22Rv1 (cell line): ENCODE results near the gene CELSR3.

Source experiments
- H3K27ac ChIP-seq: fragments of 450-650 bp; 2 replicates; pipeline ENCODE4 v1.5.1; 2017
- CTCF ChIP-seq: fragments of 450-650 bp; IDR thresholded peaks from 2 replicates; pipeline ENCODE4 v1.5.1; 2017; ENCODE audit warnings: mild to moderate bottlenecking
- ZFX ChIP-seq: fragments of 450-650 bp; IDR thresholded peaks from 2 replicates; pipeline ENCODE4 v1.6.1; 2017; ENCODE audit warnings: antibody characterized with exemption, borderline replicate concordance

CELSR3 gene

GRCh38 chr3:48621461-48621869 lies 41.2 kb downstream of the CELSR3 start, which contains the start of gene TMEM89:
TMEM89 (minus strand) TSS chr3:48621769; CDS start chr3:48621756, 13 bp downstream.
- TF ChIP-seq CTCF (no peak), ZFX (no peak)

GRCh38 chr3:48619541-48620524 lies 42.9 kb downstream of the CELSR3 start:
- peak overlapping the region; percentile 73 for H3K27ac ChIP-seq
- TF ChIP-seq CTCF = no peak
- TF ChIP-seq ZFX = no peak

More at GRCh38 chr3:48621461-48621869, 41.2 kb downstream of the CELSR3 start, which contains the start of gene TMEM89:
- peak within 1 kb of the TSS; percentile 90 for H3K27ac ChIP-seq

DNA sequence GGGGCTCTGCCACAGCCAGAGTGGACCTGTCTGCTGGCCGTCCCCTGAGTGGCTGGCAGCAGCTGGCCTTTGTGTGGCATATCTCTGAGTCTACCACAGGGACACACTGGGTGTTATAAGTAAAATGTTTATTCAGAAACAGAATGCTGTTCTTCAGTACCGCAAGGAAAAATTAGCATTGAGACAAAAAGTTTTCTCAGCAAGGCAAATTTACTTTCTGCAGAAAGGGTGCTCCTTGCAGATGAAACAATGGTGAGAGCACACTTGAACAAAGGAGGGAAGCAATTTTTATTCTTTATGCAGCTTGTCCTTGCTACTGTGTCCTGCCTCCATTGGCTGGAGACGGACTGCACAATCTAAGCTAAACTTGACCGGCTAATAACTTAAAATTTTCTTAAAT lies 45.1 kb downstream of the CELSR3 start:
- TF ChIP-seq CTCF = no peak
- TF ChIP-seq ZFX = no peak
- H3K27ac ChIP-seq = peak overlapping the region; percentile 73

DNA sequence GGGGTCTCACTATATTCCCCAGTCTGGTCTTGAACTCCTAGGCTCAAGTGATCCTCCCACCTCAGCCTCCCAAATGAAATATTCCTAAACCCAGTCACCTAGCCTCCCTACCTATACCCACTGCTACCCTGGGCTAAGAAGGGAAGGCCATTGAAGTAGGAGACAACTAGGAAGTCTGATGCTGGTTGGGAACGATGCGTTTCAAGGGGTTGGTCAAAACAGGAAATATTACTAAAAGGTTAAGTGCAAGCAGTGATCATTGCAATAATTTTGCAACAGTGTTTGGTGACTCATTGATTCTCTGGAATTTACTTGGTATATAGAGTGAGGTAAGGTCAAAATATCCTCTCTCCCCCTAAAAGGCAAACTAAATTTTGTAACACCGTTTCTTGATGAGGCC lies 48.6 kb downstream of the CELSR3 start:
- no peak overlapping the region for H3K27ac ChIP-seq
- TF ChIP-seq CTCF (no peak), ZFX (no peak)

DNA sequence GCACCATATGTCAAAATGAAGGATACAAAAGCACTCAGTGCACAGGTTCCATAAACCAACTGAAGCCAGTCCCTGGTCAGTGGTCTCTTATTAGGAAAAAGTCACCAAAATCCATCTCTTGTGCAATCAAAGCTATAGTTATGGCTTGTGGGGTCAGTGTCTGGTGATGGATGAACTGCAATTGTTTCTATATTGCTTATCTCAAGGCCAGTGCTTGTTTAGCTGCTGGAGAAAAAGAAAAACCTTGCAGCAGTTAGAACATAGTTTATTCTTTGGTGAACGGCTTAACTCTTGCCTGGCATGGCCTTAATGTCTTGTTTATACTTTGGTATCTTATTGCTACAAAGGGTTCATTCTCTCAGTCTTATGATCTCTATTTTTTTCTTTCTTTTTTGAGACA lies 50.4 kb downstream of the CELSR3 start:
- no peak for TF ChIP-seq CTCF
- TF ChIP-seq ZFX = no peak
- H3K27ac ChIP-seq = no peak overlapping the region

- H3K27ac ChIP-seq = peak within 1 kb of the TSS; percentile 94
- no peak for TF ChIP-seq ZFX
- TF ChIP-seq CTCF = peak; percentile 78
Observed at GRCh38 chr3:48609088-48610005, 53.3 kb downstream of the CELSR3 start, which contains the start of gene UQCRC1. UQCRC1 (minus strand) TSS chr3:48609646; CDS start chr3:48609620, 26 bp downstream.
